Measurements from ENCODE around the gene ISL1. TPM values are rescaled to one million over a fixed set of nuclear protein-coding genes. Genes with fewer than 3 reads are reported as not detected.

ISL1 gene
- total and polyA plus RNA-seq, 4 donors, result not detected

DNA sequence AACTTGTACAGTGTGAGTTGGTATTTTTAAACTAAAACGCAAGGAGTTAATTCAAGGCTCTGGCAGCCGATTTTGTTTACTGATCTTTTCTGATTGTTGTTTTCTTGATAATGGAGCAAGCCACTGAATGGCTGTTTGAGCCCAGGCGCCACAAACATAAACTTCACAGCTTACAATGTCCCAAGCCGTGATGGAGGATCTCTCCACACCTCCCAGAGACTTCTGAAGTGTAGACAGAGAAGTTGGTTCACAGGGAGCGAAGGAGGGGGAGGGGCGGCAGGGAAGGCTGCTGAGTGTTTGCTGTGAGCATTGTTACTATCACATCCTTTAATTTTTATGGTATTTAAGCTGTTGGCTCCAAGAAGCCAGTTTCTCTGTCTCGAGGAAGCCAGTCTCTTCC lies 14.7 kb downstream of the ISL1 start:
- H3K4me3 ChIP-seq (ENCODE audit: low read depth in 1 of 3, low read length in 3 of 3), result no peak overlapping the region
- no peak for TF ChIP-seq ATF3 (IDR thresholded peaks at IDR 0.05)
- no peak for TF ChIP-seq RAD21 (IDR thresholded peaks at IDR 0.05)
- no peak for TF ChIP-seq JUND (IDR thresholded peaks at IDR 0.05)
- TF ChIP-seq YY1 (IDR thresholded peaks at IDR 0.05), result no peak
- no peak for TF ChIP-seq GABPA (IDR thresholded peaks at IDR 0.05 in 1 of 2, conservative IDR thresholded peaks at IDR 0.05 in 1 of 2)
- no peak for TF ChIP-seq CTCF (IDR thresholded peaks at IDR 0.05; ENCODE audit: low read depth, low read length, missing input control)
- TF ChIP-seq, protein P1, sequence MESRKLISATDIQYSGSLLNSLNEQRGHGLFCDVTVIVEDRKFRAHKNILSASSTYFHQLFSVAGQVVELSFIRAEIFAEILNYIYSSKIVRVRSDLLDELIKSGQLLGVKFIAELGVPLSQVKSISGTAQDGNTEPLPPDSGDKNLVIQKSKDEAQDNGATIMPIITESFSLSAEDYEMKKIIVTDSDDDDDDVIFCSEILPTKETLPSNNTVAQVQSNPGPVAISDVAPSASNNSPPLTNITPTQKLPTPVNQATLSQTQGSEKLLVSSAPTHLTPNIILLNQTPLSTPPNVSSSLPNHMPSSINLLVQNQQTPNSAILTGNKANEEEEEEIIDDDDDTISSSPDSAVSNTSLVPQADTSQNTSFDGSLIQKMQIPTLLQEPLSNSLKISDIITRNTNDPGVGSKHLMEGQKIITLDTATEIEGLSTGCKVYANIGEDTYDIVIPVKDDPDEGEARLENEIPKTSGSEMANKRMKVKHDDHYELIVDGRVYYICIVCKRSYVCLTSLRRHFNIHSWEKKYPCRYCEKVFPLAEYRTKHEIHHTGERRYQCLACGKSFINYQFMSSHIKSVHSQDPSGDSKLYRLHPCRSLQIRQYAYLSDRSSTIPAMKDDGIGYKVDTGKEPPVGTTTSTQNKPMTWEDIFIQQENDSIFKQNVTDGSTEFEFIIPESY (IDR thresholded peaks at IDR 0.05), result no peak
- no peak for TF ChIP-seq REST (IDR thresholded peaks at IDR 0.05)
- no peak for TF ChIP-seq RXRA (IDR thresholded peaks at IDR 0.05)
- TF ChIP-seq HNF4G (IDR thresholded peaks at IDR 0.05), result no peak
- TF ChIP-seq TAF1 (conservative IDR thresholded peaks at IDR 0.05), result no peak
- TF ChIP-seq FOXA1 (IDR thresholded peaks at IDR 0.05), result no peak
- H3K27me3 ChIP-seq (ENCODE audit: control insufficient read depth in 4 of 4, insufficient read depth in 4 of 4, low read length in 3 of 4), result peaks cover 2 to 18% (median 17%) of the 10 kb centered on the region in 4 donors
- peaks cover 0 to 5% (median 1%) of the 10 kb centered on the region in 4 donors for H3K4me1 ChIP-seq (ENCODE audit: control insufficient read depth in 4 of 4, insufficient read depth in 4 of 4, low read length in 3 of 4)
- no peaks in the 10 kb centered on the region for H3K9me3 ChIP-seq (ENCODE audit: control insufficient read depth in 4 of 4, low read length in 3 of 4)
- WGBS, result 4% methylated on average over 7 of the region's 7 CpGs
- DNase-seq (ENCODE audit: low spot score), result no peak
- no peaks in the 10 kb centered on the region for H3K36me3 ChIP-seq (ENCODE audit: control insufficient read depth in 4 of 4, insufficient read depth in 3 of 4, low read depth in 1 of 4, low read length in 3 of 4)
- no peak overlapping the region for H3K9ac ChIP-seq (ENCODE audit: low read depth in 1 of 2, low read length in 2 of 2)
- no peak overlapping the region for H3K27ac ChIP-seq (ENCODE audit: low read depth in 1 of 2, low read length in 2 of 2)

- H3K27ac ChIP-seq (ENCODE audit: low read depth in 1 of 2, low read length in 2 of 2), result no peak overlapping the region
- H3K27me3 ChIP-seq (ENCODE audit: control insufficient read depth in 4 of 4, insufficient read depth in 4 of 4, low read length in 3 of 4), result peaks cover 2 to 20% (median 13%) of the 10 kb centered on the region in 4 donors
- TF ChIP-seq ATF3 (IDR thresholded peaks at IDR 0.05) (no peak), SP1 (IDR thresholded peaks at IDR 0.05) (no peak), NR2F2 (IDR thresholded peaks at IDR 0.05) (no peak)
- no peak overlapping the region for H3K9ac ChIP-seq (ENCODE audit: low read depth in 1 of 2, low read length in 2 of 2)
- H3K4me3 ChIP-seq (ENCODE audit: low read depth in 1 of 3, low read length in 3 of 3), result no peak overlapping the region
- 4% methylated on average over 57 of the region's 57 CpGs for WGBS
- no peaks in the 10 kb centered on the region for H3K9me3 ChIP-seq (ENCODE audit: control insufficient read depth in 4 of 4, low read length in 3 of 4)
- H3K36me3 ChIP-seq (ENCODE audit: control insufficient read depth in 4 of 4, insufficient read depth in 3 of 4, low read depth in 1 of 4, low read length in 3 of 4), result no peaks in the 10 kb centered on the region
- peaks cover 0 to 5% (median 1%) of the 10 kb centered on the region in 4 donors for H3K4me1 ChIP-seq (ENCODE audit: control insufficient read depth in 4 of 4, insufficient read depth in 4 of 4, low read length in 3 of 4)
- no peak for DNase-seq (ENCODE audit: low spot score)
These were observed 15.8 kb downstream of the ISL1 start for GRCh38 chr5:51398875-51399642.
